ENCODE results near the gene TAL1. TPM values are rescaled to one million over a fixed set of nuclear protein-coding genes. Genes with fewer than 3 reads are reported as not detected.

TAL1 gene
- polyA plus RNA-seq, 1 of the 3 experiments (the other 2 are of a cell fraction) = not detected

GRCh38 chr1:47188791-47189785 is 42.9 kb downstream of the TAL1 start:
- no peak for DNase-seq
- Histone ChIP-seq H3K79me2 (ENCODE audit: insufficient read depth) (no peaks in the 10 kb centered on the region), H3K4me1 (ENCODE audit: control insufficient read depth in 1 of 2, insufficient read depth in 2 of 2, low read depth in 1 of 2, low read length in 1 of 2) (peaks cover 0 to 3% of the 10 kb centered on the region in 2 experiments; a peak in 1 of 4 replicates), H3K9ac (no peak overlapping the region), H4K20me1 (ENCODE audit: insufficient read depth) (no peaks in the 10 kb centered on the region), H3F3A (replicated peaks; ENCODE audit: insufficient read depth) (no peaks in the 10 kb centered on the region), H3K27me3 (ENCODE audit: insufficient read depth) (no peaks in the 10 kb centered on the region), H3K9me3 (no peaks in the 10 kb centered on the region), H3K36me3 (replicated peaks in 1 of 2; ENCODE audit: control insufficient read depth in 1 of 2, insufficient read depth in 2 of 2, low read length in 1 of 2) (no peaks in the 10 kb centered on the region), H3K9me2 (no peaks in the 10 kb centered on the region), H3K4me2 (no peak overlapping the region), H2AFZ (ENCODE audit: low read depth) (no peak overlapping the region), H3K4me3 (ENCODE audit: low read depth in 2 of 2, low read length in 1 of 2) (no peak overlapping the region), H3K27ac (ENCODE audit: low read depth in 2 of 2, low read length in 1 of 2) (no peak overlapping the region)
- TF ChIP-seq GATA2 (CRISPR knock-in tag; IDR thresholded peaks at IDR 0.05) = no peak
- TF ChIP-seq CTCF (IDR thresholded peaks at IDR 0.05) = no peak
- TF ChIP-seq FOXJ3 (CRISPR knock-in tag; IDR thresholded peaks at IDR 0.05) = no peak
- TF ChIP-seq REST (IDR thresholded peaks at IDR 0.05; ENCODE audit: low read depth, low read length) = no peak
- no peak for TF ChIP-seq USF1 (IDR thresholded peaks at IDR 0.05; ENCODE audit: borderline replicate concordance, low read depth)
- TF ChIP-seq TCF12 (IDR thresholded peaks at IDR 0.05) = no peak
- TF ChIP-seq NFIC (IDR thresholded peaks at IDR 0.05; ENCODE audit: borderline replicate concordance) = no peak
- TF ChIP-seq RCOR1 (IDR thresholded peaks at IDR 0.05; ENCODE audit: low read length) = no peak
- no peak for TF ChIP-seq TAF1 (IDR thresholded peaks at IDR 0.05; ENCODE audit: borderline replicate concordance, low read depth, low read length)
- TF ChIP-seq YY1 (IDR thresholded peaks at IDR 0.05; ENCODE audit: low read depth) = no peak
- TF ChIP-seq USF2 (IDR thresholded peaks at IDR 0.05; ENCODE audit: borderline replicate concordance, low read depth, low read length) = no peak
- TF ChIP-seq SIN3A (IDR thresholded peaks at IDR 0.05; ENCODE audit: borderline replicate concordance, low read depth, low read length) = no peak
- TF ChIP-seq CHD2 (IDR thresholded peaks at IDR 0.05; ENCODE audit: low read length, partially characterized antibody) = no peak
- TF ChIP-seq MEF2A (IDR thresholded peaks at IDR 0.05; ENCODE audit: borderline replicate concordance, low read depth) = no peak
- no peak for TF ChIP-seq MAX (IDR thresholded peaks at IDR 0.05; ENCODE audit: low read depth)
- no peak for TF ChIP-seq SMC3 (IDR thresholded peaks at IDR 0.05; ENCODE audit: low read depth, low read length)
- TF ChIP-seq TEAD4 (IDR thresholded peaks at IDR 0.05; ENCODE audit: borderline replicate concordance, insufficient read depth) = no peak
- no peak for TF ChIP-seq JUND (IDR thresholded peaks at IDR 0.05)
- TF ChIP-seq PBX3 (IDR thresholded peaks at IDR 0.05) = no peak
- ChIA-PET CTCF (interaction anchor here (0.8 to 10.7 kb wide), 8 partner anchors 7 to 243 kb away, joined by 3 to 143 read pairs (median 4); no protein-coding TSS in a partner anchor), POLR2A (no interaction called here)
- WGBS (ENCODE audit: low lambda C conversion rate) = 26% methylated on average over 5 of the region's 7 CpGs

Measured in SK-N-SH (cell line).